G401 (cell line): ENCODE results near the gene RIMBP2. TPM values are rescaled to one million over a fixed set of nuclear protein-coding genes. Genes with fewer than 3 reads are reported as not detected.

Experiments
- DNase-seq: peaks from one replicate; pipeline ENCODE4 v3.0.0-alpha.2; 2015; ENCODE audit warnings: low spot score
- in situ Hi-C: cut with HindIII; loops from 2 replicates; pipeline ENCODE4 v1.10.0; 2016; ENCODE audit warnings: low sequenced_read_pairs, mixed read lengths
- total RNA-seq: library from RNA; depleted of rRNA; stranded (reverse); fragments of >200 nt; shearing (Covaris generic); gene quantifications from 2 replicates; pipeline ENCODE4 v1.2.3, GENCODE V29; 2014

The RIMBP2 gene
- total RNA-seq, 1 experiment from 2014 or later = 75.3 TPM

DNA sequence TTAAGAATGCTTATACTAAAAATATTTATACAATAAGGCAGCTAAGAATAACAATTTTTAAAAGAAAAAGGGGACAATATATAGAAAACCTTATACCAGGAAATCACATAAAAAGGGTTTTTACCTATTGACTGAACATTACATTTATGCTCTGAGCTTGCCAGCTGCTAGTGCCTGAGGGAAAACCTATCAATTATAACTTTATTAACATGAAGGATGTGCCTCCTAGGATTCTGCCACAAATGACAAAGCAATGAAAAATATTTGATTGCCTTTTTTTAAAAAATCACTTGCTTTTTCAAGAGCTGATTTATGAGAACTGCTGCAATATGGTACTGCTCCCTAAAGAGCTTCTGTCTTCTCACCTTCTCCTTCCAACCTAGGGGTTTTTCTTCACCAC lies 185.7 kb downstream of the RIMBP2 start:
- no peak for DNase-seq
- in situ Hi-C loops = no loop called here

DNA sequence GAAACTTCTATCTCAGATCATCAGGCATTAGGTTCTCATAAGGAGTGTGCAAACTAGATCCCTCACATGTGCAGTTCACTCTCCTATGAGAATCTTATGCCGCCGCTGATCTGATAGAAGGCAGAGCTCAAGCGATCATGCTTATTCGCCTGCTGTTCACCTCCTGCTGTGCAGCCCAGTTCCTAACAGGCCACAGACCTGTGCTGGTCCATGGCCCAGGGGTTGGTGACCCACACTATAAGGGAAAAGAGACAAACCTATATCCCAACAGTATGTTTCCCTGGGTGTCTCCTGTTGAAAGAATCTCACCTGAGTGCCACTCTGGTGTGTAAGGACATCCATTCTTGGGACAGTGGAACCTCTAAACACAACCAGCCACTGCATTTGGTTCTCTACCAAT lies 186.3 kb downstream of the RIMBP2 start:
- in situ Hi-C loops = no loop called here
- DNase-seq = no peak

- in situ Hi-C loops = no loop called here
- no peak for DNase-seq
Measured at GRCh38 chr12:130527239-130527638, 188.9 kb downstream of the RIMBP2 start.

DNA sequence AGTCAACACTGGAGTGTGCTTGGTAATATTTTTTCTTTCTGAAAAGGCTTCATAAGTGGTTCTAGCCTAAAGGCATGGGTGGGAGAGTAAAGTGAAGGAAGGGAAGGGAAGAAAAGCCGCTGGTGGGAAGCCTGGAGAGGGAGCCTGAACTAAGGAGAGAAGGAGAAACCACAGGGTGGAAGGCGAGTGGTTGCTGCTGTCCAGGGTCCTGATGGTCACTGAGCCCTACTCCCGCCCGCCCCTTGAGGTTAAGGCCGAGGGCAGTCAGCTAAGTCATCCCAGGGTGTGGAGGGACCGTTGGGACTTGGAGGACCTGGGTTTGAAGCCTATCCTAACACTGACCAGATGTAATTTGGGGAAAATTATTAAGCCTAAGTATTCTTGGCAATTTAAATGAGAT lies 189.3 kb downstream of the RIMBP2 start:
- DNase-seq = no peak

GRCh38 chr12:130525384-130526172 lies 190.5 kb downstream of the RIMBP2 start:
- in situ Hi-C loops = no loop called here
- DNase-seq = no peak

More for the DNA sequence above, 189.3 kb downstream of the RIMBP2 start:
- in situ Hi-C loops = no loop called here

GRCh38 chr12:130524759-130525158 lies 191.3 kb downstream of the RIMBP2 start:
- in situ Hi-C loops = no loop called here
- DNase-seq = no peak

DNA sequence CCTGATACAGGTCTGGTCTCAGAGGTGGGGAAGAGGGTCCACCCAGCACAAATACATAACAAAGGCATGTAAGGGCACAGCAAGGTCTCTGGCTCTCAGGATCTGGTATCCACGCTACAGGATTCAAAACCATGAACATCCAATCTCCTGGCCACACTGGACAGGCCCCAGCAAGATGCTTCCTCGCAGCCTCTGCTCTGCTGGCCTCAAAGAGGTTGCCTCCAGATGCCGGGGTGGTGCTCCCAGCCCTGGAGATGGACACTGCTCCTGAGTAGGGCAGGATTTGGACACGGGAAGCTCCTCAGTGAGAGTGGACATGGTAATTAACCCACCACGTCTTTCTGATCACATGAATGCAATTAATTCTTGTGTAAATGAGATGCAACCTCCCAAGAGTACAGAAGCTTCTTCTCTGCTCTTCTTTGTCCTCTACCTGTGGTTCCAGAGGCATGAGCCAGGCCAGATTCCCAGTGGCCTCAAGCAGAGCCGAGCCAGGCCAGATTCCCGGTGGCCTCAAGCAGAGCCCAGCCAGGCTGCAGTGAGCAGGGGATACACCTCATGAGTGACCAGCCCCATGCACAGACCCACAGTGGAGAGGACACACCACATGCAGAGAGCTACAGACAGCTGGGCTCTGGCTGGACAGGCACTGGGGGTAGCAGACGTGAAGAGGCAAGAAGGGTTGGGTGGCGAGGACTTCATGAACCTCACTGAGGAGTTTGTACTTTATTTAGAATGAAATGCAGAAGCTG lies 192.1 kb downstream of the RIMBP2 start:
- no peak for DNase-seq
- in situ Hi-C loops = no loop called here

- DNase-seq = no peak
- in situ Hi-C loops = no loop called here
Measured at GRCh38 chr12:130523208-130523607, 192.9 kb downstream of the RIMBP2 start.

- no peak for DNase-seq
- in situ Hi-C loops = no loop called here
Measured at GRCh38 chr12:130522244-130522834, 193.8 kb downstream of the RIMBP2 start.

DNA sequence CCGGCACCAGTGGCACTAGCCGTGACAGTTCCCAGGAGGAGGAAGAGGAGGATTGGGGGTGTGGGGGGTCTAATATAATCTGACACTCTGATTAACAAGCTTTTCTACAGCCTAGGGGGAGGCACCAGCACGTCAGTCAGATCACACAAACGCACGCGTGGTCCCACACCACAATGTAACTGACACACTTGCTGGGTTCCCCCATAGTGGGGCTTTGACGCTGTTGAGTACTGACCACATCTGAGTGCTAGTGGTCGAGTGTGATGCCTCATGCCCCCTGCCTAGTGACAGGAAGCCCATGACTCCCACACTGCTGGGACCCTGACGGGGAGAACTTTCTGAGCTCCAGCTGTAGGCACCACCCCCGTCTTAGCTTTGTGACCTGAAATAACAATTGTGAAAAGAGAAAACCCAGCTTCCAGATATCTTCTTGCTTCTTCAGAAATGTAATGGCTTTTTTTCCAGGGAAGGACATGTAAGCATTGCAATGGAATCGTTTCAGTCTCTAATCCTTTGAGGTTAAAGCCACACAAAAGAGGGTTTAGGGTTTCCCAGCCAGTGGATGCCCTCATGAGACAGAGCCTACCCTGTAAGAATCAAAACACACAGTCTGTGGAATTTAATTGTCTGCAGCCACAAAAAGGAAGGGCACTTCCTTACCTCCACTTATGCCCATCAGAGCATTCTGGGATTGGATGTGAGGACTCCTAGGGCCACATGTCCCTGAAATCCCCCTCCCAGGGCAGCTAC lies 194.5 kb downstream of the RIMBP2 start:
- in situ Hi-C loops = no loop called here
- DNase-seq = no peak

DNA sequence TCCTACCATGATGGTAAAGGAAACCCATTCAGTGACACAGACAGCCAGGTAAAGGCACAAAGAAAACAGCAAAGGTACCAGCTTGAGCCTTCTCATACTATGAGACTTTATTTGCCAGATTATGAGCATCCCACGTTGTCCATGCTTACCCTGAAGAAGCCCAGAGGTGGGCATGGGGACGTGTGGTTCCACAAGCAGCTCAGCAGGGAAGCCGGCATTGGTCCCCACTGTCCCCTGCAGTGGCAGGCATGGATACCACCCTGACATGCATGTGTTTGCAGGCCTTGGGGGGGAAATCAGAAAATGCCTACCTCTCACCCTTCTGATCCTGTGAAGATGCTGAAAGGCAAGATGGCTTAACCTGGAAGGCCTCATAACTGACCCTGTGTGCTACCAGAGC lies 195.3 kb downstream of the RIMBP2 start:
- in situ Hi-C loops = no loop called here
- DNase-seq = no peak

DNA sequence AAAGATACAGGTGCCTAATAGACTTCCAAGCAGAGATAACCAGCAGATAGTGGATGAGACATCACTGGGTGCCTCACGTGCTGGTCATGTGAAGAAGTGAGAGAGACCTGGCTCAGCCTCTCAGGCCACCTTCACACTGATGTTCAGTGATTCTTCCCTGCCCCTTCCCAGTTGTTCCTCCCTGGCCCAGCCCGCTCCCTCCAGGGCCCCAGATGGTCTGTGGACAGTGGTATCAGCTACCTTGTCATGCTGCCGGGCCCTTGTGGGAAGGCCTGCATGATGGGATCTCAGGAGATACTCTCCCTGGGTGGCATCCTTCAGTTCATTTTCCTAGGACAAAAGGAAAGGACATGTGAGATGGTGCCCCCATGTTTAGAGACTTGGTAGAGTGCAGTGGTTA lies 198.5 kb downstream of the RIMBP2 start:
- no peak for DNase-seq
- in situ Hi-C loops = no loop called here

GRCh38 chr12:130514149-130514551 lies 201.9 kb downstream of the RIMBP2 start:
- no peak for DNase-seq

GRCh38 chr12:130513556-130513955 lies 202.5 kb downstream of the RIMBP2 start:
- in situ Hi-C loops = no loop called here
- DNase-seq = no peak

More at GRCh38 chr12:130514149-130514551, 201.9 kb downstream of the RIMBP2 start:
- in situ Hi-C loops = no loop called here

GRCh38 chr12:130511285-130511684 lies 204.8 kb downstream of the RIMBP2 start:
- DNase-seq = no peak
- in situ Hi-C loops = no loop called here

DNA sequence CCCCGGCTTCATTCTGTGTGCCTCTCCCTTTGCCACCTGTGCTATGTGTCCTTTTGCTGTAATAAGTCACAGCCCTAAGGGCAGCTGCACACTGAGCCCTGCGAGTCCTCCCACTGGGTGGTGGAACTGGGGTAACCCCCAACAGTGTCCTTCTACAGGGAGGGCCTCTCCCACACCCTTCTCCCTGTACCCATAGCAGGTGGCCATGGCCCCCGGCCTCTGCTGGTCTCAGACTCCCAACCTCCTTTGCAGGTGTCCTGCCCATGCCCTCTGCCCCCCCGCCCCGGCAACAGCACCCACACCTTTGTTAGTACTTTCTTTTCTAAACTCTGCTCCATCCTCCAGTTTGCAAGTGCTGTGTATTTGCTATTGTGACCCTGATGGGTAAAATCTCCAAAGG lies 206.6 kb downstream of the RIMBP2 start:
- in situ Hi-C loops = no loop called here
- DNase-seq = no peak

DNA sequence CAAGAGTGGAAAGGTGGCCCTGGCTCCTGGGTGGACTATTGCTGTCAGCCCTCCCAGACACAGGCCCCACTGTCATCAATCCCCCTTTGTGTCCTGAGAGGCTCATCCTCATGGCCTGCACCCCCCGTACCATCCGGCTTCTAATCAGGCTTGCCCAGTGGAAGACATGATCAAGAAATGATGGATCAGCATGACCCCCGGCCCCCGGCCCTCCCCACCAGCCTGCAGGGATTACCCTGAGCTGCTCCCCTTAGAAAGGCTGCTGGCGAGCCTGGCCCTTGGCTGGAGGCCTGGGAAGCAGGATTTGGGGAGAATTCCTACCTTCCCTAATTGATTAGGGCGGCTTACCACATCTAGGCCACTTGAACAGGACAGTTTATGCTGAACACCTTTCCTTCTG lies 207.3 kb downstream of the RIMBP2 start:
- DNase-seq = no peak
- in situ Hi-C loops = no loop called here

DNA sequence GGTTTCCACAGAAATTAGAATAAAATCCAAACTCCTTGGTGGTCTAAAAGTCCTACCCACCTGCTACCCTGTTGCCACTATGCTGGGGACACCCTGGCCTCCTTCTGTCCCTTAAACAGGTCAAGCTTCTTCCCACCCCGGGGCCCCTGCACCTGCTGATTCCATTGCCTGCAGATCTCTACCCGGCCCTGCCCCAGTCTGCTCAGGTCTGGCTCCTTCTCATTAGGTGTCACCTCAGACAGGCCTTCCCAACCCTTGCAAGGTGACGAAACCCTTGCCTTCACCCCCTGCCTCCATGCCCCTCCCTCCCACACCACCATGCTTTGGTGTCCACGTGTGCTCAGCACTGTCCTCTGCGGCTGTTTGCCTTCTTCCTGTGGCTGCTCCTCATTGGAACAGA lies 207.8 kb downstream of the RIMBP2 start:
- in situ Hi-C loops = no loop called here

GRCh38 chr12:130506844-130507243 lies 209.3 kb downstream of the RIMBP2 start:
- in situ Hi-C loops = no loop called here
- DNase-seq = no peak

More for the DNA sequence above, 207.8 kb downstream of the RIMBP2 start:
- DNase-seq = no peak

- no peak for DNase-seq
- in situ Hi-C loops = no loop called here
Measured at GRCh38 chr12:130504840-130505175, 211.3 kb downstream of the RIMBP2 start.
